HG03342 (cell line): ENCODE measurements around the gene ABHD12.
"Not testable (repeated sequence)": the region's sequence is repeated elsewhere in the genome, so short reads cannot be mapped to it uniquely, and the experiment has no call there.

Experiments used
- ATAC-seq: cut with Tn5 transposase; IDR thresholded peaks from one replicate; pipeline ENCODE4 v1.9.1; 2021; ENCODE audit warnings: mild to moderate bottlenecking, moderate library complexity; ENCODE audit not compliant: unreplicated experiment

ABHD12 gene

GRCh38 chr20:25355011-25355595, 35.5 kb downstream of the ABHD12 start:
- no peak for ATAC-seq

- ATAC-seq: no peak
These were observed 36.6 kb downstream of the ABHD12 start for GRCh38 chr20:25353747-25354705.

- no peak for ATAC-seq
These were observed 37.3 kb downstream of the ABHD12 start for GRCh38 chr20:25353353-25353746.

- ATAC-seq: no peak
These were observed 37.9 kb downstream of the ABHD12 start for GRCh38 chr20:25352746-25353145.

- ATAC-seq: no peak
These were observed 39.6 kb downstream of the ABHD12 start for GRCh38 chr20:25351024-25351360.

GRCh38 chr20:25346349-25346748, 44.3 kb downstream of the ABHD12 start:
- ATAC-seq: no peak

GRCh38 chr20:25345721-25346120, 44.9 kb downstream of the ABHD12 start:
- no peak for ATAC-seq

- no peak for ATAC-seq
These were observed 46.0 kb downstream of the ABHD12 start for GRCh38 chr20:25344634-25345033.

- ATAC-seq: no peak
These were observed 48.6 kb downstream of the ABHD12 start for GRCh38 chr20:25341716-25342680.

GRCh38 chr20:25340380-25340779, 50.3 kb downstream of the ABHD12 start:
- no peak for ATAC-seq

GRCh38 chr20:25339608-25340007, 51.0 kb downstream of the ABHD12 start:
- ATAC-seq: no peak

GRCh38 chr20:25338112-25339023, 52.3 kb downstream of the ABHD12 start:
- no peak for ATAC-seq

GRCh38 chr20:25336561-25337422, 53.8 kb downstream of the ABHD12 start:
- ATAC-seq: no peak

- not testable (repeated sequence) for ATAC-seq
These were observed 55.7 kb downstream of the ABHD12 start for GRCh38 chr20:25334972-25335371.

- no peak for ATAC-seq
These were observed 61.6 kb downstream of the ABHD12 start for GRCh38 chr20:25328954-25329498.

- ATAC-seq: no peak
These were observed 63.0 kb downstream of the ABHD12 start for GRCh38 chr20:25327521-25328235.

- no peak for ATAC-seq
These were observed 64.6 kb downstream of the ABHD12 start for GRCh38 chr20:25325997-25326396.

GRCh38 chr20:25325073-25325472, 65.6 kb downstream of the ABHD12 start:
- ATAC-seq: no peak
